Adrenal gland (tissue), 12 donors: Measurements from ENCODE around the gene LEF1. TPM values are rescaled to one million over a fixed set of nuclear protein-coding genes. Genes with fewer than 3 reads are reported as not detected.

Experiments
- DNase-seq, 7 donors: peaks; one replicate each; pipeline ENCODE4 v3.0.0-alpha.2; 2019 to 2020
- H3K27ac ChIP-seq, 5 donors: fragments of 200-600 bp; sonication (generic) in 4 of 5; 1 replicate in 3 of 5; 2 replicates in 2 of 5; pipeline versions ENCODE4 v1.5.1 to v1.8.0; 2016 to 2020; ENCODE audit warnings: mild to moderate bottlenecking in 1 of 5
- H3K27me3 ChIP-seq: fragments of 200-600 bp; 2 replicates; pipeline ENCODE4 v1.8.0; 2021
- H3K36me3 ChIP-seq, 2 donors: fragments of 200-600 bp; replicated peaks in 1 of 2; 1 replicate in 1 of 2; 2 replicates in 1 of 2; pipeline versions ENCODE4 v1.5.1 to v1.8.0; 2018 to 2022
- H3K4me1 ChIP-seq, 2 donors: fragments of 200-600 bp; replicated peaks in 1 of 2; 1 replicate in 1 of 2; 2 replicates in 1 of 2; pipeline versions ENCODE4 v1.5.1 to v1.8.0; 2018 to 2021
- H3K4me3 ChIP-seq, 4 donors: fragments of 200-600 bp; sonication (generic) in 3 of 4; one replicate each; pipeline ENCODE4 v1.5.1; 2016 to 2018
- H3K9me3 ChIP-seq, 3 donors: fragments of 200-600 bp; sonication (generic) in 1 of 3; replicated peaks in 1 of 3; 1 replicate in 2 of 3; 2 replicates in 1 of 3; pipeline versions ENCODE4 v1.5.1 to v1.8.0; 2016 to 2021
- CTCF ChIP-seq, 6 experiments: fragments of 450-650 bp in 4 of 6; fragments of 200-600 bp in 2 of 6; sonication (generic) in 1 of 6; IDR thresholded peaks; 1 replicate in 5 of 6; 2 replicates in 1 of 6; pipeline versions ENCODE4 v1.5.1 to v1.8.0; 2016 to 2021; ENCODE audit warnings: antibody characterized with exemption in 6 of 6, mild to moderate bottlenecking in 2 of 6, moderate library complexity in 1 of 6
- POLR2A ChIP-seq, 2 donors: fragments of 450-650 bp; IDR thresholded peaks; one replicate each; pipeline ENCODE4 v1.6.1; 2017; ENCODE audit warnings: antibody characterized with exemption in 2 of 2, mild to moderate bottlenecking in 2 of 2, moderate library complexity in 1 of 2
- WGBS, 4 donors: extraction: QIAGEN DNeasy Blood & Tissue Kit in 2 of 4; methylation state at CpG; one replicate each; pipeline versions ENCODE4 v1.1.5 to v1.1.7; 2013 to 2017; 5-methylcytosine and 5-hydroxymethylcytosine counted together
- intact Hi-C, 2 donors: fragments of 100-400 bp; cut with DNase I; formaldehyde crosslinking; loops; one replicate each; pipeline versions ENCODE4 v1.14.1 to v1.15.0; 2022 to 2023
- polyA plus RNA-seq, 3 donors: library from polyadenylated mRNA; stranded (reverse); fragments of 200-250 nt in 2 of 3; fragments of 350-450 nt in 1 of 3; fragmentation: Illumina TruSeq in 1 of 3; extraction: RNeasy Lipid Tissue Mini Kit (QIAGEN cat#74804) in 1 of 3; gene quantifications; one replicate each; pipeline ENCODE4 v1.2.3, GENCODE V29; 2013 to 2014
- total RNA-seq, 9 donors: library from RNA; depleted of rRNA in 4 of 9; stranded (reverse); fragments of >200 nt in 4 of 9; fragments of 120-200 nt in 1 of 9; fragmentation: NEBNext Ultra II Directional in 1 of 9; extraction: Animal tissue kit (Norgen Biotek cat#: 25700) in 1 of 9; gene quantifications; one replicate each; pipeline versions ENCODE4 v1.1.0 to v1.2.4, GENCODE V29; 2013 to 2023
- donor health status: healthy with polysubstance abuse.
- donor health status: Bipolar disorder and iron deficiency.
- donor health status: DM: yes; HTN: yes; CAD: no.
- donor health status: DM: no; HTN: no; CAD: no.
- donor health status: DM: no; HTN: no; CAD: no.
- donor health status: DM: yes; HTN: yes; CAD: no.

LEF1 gene
- total and polyA plus RNA-seq, 12 donors = 6.1 to 78.2 (median 41.5) TPM

- H3K4me3 ChIP-seq = no peak overlapping the region
- 65 to 79% (median 70%) methylated on average over 3 of the region's 3 CpGs for WGBS, 4 donors
- H3K36me3 ChIP-seq = no peaks in the 10 kb centered on the region
- peaks cover 5% of the 10 kb centered on the region for H3K27me3 ChIP-seq
- H3K4me1 ChIP-seq = no peaks in the 10 kb centered on the region
- no peaks in the 10 kb centered on the region for H3K9me3 ChIP-seq
- H3K27ac ChIP-seq = no peak overlapping the region
- no peak for DNase-seq
- intact Hi-C loops = no loop called here
- no peak for TF ChIP-seq POLR2A (IDR thresholded peaks at IDR 0.05)
- no peak for TF ChIP-seq CTCF (IDR thresholded peaks at IDR 0.05)
Observed at GRCh38 chr4:108160741-108161352, 7.9 kb downstream of the LEF1 start.

- Histone ChIP-seq H3K4me3 (no peak overlapping the region), H3K36me3 (no peaks in the 10 kb centered on the region), H3K4me1 (no peaks in the 10 kb centered on the region), H3K9me3 (no peaks in the 10 kb centered on the region), H3K27me3 (no peaks in the 10 kb centered on the region), H3K27ac (no peak overlapping the region)
- intact Hi-C loops = no loop called here
- DNase-seq = no peak
- 72 to 81% (median 75%) methylated on average over 5 of the region's 5 CpGs for WGBS, 4 donors
- TF ChIP-seq CTCF (IDR thresholded peaks at IDR 0.05) = no peak
- no peak for TF ChIP-seq POLR2A (IDR thresholded peaks at IDR 0.05)
Observed at GRCh38 chr4:108159845-108160244, 8.9 kb downstream of the LEF1 start.

GRCh38 chr4:108157655-108158054, 11.1 kb downstream of the LEF1 start:
- no peaks in the 10 kb centered on the region for H3K36me3 ChIP-seq
- no peak overlapping the region for H3K4me3 ChIP-seq

GRCh38 chr4:108156391-108156790, 12.3 kb downstream of the LEF1 start:
- Histone ChIP-seq H3K4me3 (no peak overlapping the region), H3K36me3 (no peaks in the 10 kb centered on the region), H3K27ac (peak overlapping the region in 1 of 5 donors; percentile 3), H3K9me3 (no peaks in the 10 kb centered on the region), H3K27me3 (no peaks in the 10 kb centered on the region), H3K4me1 (no peaks in the 10 kb centered on the region)
- intact Hi-C loops = no loop called here
- no peak for DNase-seq
- 71 to 81% (median 75%) methylated on average over 2 of the region's 2 CpGs for WGBS, 4 donors
- no peak for TF ChIP-seq CTCF (IDR thresholded peaks at IDR 0.05)
- TF ChIP-seq POLR2A (IDR thresholded peaks at IDR 0.05) = no peak

More at GRCh38 chr4:108157655-108158054, 11.1 kb downstream of the LEF1 start:
- no peak for DNase-seq
- no peaks in the 10 kb centered on the region for H3K9me3 ChIP-seq
- 76 to 84% (median 82%) methylated on average over 2 of the region's 2 CpGs for WGBS, 4 donors
- TF ChIP-seq POLR2A (IDR thresholded peaks at IDR 0.05) (no peak), CTCF (IDR thresholded peaks at IDR 0.05) (no peak)
- no peak overlapping the region for H3K27ac ChIP-seq
- H3K4me1 ChIP-seq = no peaks in the 10 kb centered on the region
- no peaks in the 10 kb centered on the region for H3K27me3 ChIP-seq
- intact Hi-C loops = no loop called here
